Gastroesophageal sphincter (tissue), 3 donors: ENCODE measurements around the gene ATP4B.

Experiments
- EP300 ChIP-seq: sonication (generic); formaldehyde crosslinking; IDR thresholded peaks from one replicate; pipeline ENCODE4 v1.6.1; 2017; ENCODE audit warnings: antibody characterized with exemption, mild to moderate bottlenecking
- POLR2AphosphoS5 ChIP-seq: sonication (generic); formaldehyde crosslinking; IDR thresholded peaks from one replicate; pipeline ENCODE4 v1.6.1; 2017; ENCODE audit warnings: antibody characterized with exemption
- TF ChIP-seq, protein P1 (sequence below), 4 experiments: fragments of 200-600 bp in 2 of 4; fragments of 450-650 bp in 2 of 4; sonication (generic) in 1 of 4; IDR thresholded peaks; one replicate each; pipeline ENCODE4 v1.5.1; 2017 to 2019; ENCODE audit warnings: antibody characterized with exemption in 4 of 4, mild to moderate bottlenecking in 2 of 4, moderate library complexity in 2 of 4

- TF ChIP-seq POLR2AphosphoS5, result no peak
- TF ChIP-seq EP300, result no peak
- TF ChIP-seq, protein P1, sequence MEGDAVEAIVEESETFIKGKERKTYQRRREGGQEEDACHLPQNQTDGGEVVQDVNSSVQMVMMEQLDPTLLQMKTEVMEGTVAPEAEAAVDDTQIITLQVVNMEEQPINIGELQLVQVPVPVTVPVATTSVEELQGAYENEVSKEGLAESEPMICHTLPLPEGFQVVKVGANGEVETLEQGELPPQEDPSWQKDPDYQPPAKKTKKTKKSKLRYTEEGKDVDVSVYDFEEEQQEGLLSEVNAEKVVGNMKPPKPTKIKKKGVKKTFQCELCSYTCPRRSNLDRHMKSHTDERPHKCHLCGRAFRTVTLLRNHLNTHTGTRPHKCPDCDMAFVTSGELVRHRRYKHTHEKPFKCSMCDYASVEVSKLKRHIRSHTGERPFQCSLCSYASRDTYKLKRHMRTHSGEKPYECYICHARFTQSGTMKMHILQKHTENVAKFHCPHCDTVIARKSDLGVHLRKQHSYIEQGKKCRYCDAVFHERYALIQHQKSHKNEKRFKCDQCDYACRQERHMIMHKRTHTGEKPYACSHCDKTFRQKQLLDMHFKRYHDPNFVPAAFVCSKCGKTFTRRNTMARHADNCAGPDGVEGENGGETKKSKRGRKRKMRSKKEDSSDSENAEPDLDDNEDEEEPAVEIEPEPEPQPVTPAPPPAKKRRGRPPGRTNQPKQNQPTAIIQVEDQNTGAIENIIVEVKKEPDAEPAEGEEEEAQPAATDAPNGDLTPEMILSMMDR (IDR thresholded peaks at IDR 0.05), result no peak
Observed at GRCh38 chr13:113623491-113624234, 34.3 kb downstream of the ATP4B start.
